Body of pancreas (tissue), 4 donors: ENCODE results near the gene MORN1.

Source experiments
- CTCF ChIP-seq, 7 experiments: fragments of 450-650 bp in 4 of 7; fragments of 200-600 bp in 3 of 7; sonication (generic) in 3 of 7; IDR thresholded peaks; one replicate each; pipeline ENCODE4 v1.5.1; 2016 to 2019; ENCODE audit warnings: antibody characterized with exemption in 7 of 7
- POLR2A ChIP-seq, 3 donors: fragments of 450-650 bp; IDR thresholded peaks; one replicate each; pipeline ENCODE4 v1.6.1; 2016; ENCODE audit warnings: antibody characterized with exemption in 3 of 3, mild to moderate bottlenecking in 2 of 3

DNA sequence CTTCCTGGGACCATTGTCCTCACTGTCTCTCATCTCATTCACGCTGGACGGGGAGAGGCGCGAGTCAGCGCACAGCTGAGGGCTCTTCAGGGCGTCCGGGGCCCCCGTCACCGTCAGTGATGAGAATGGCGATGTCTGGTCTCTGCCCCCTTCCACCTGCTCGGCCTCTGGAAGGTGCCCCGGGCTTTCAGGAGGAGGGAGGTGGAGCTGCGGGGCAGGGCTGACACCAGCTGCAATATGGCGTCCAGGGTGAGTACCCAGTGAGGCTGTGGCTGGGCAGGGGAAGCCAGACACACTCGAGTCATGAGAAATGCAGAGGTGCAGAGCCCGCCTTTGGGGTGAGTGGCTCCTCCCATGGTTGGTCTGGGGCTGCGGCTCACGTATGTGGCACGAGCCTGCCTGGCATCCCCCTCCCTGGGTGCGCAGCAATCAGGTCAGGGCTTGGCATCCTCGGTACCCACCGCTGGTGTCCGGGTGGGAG lies 15.1 kb downstream of the MORN1 start:
- TF ChIP-seq CTCF (IDR thresholded peaks at IDR 0.05) (no peak), POLR2A (IDR thresholded peaks at IDR 0.05) (no peak)
